ENCODE measurements around the gene PLXNA4.

PLXNA4 gene

GRCh38 chr7:132560825-132561529 is 15.3 kb downstream of the PLXNA4 start:
- no peak for DNase-seq

- no peak for DNase-seq
Observed at GRCh38 chr7:132560105-132560504, 16.2 kb downstream of the PLXNA4 start.

GRCh38 chr7:132558815-132559214 is 17.5 kb downstream of the PLXNA4 start:
- no peak for DNase-seq

- no peak for DNase-seq
Observed at GRCh38 chr7:132557489-132558044, 18.7 kb downstream of the PLXNA4 start.

GRCh38 chr7:132554446-132554845 is 21.8 kb downstream of the PLXNA4 start:
- DNase-seq, result no peak

GRCh38 chr7:132553031-132553430 is 23.2 kb downstream of the PLXNA4 start:
- DNase-seq, result no peak

GRCh38 chr7:132551886-132552285 is 24.4 kb downstream of the PLXNA4 start:
- no peak for DNase-seq

GRCh38 chr7:132551439-132551838 is 24.8 kb downstream of the PLXNA4 start:
- DNase-seq, result no peak

- DNase-seq, result no peak
Observed at GRCh38 chr7:132548489-132549078, 27.7 kb downstream of the PLXNA4 start.

GRCh38 chr7:132547821-132548220 is 28.4 kb downstream of the PLXNA4 start:
- no peak for DNase-seq

- DNase-seq, result no peak
Observed at GRCh38 chr7:132546366-132547127, 29.7 kb downstream of the PLXNA4 start.

GRCh38 chr7:132545756-132546155 is 30.5 kb downstream of the PLXNA4 start:
- no peak for DNase-seq

GRCh38 chr7:132544999-132545398 is 31.3 kb downstream of the PLXNA4 start:
- DNase-seq, result no peak

- no peak for DNase-seq
Observed at GRCh38 chr7:132544025-132544424, 32.2 kb downstream of the PLXNA4 start.

GRCh38 chr7:132542895-132543294 is 33.4 kb downstream of the PLXNA4 start:
- DNase-seq, result no peak

GRCh38 chr7:132541656-132542055 is 34.6 kb downstream of the PLXNA4 start:
- no peak for DNase-seq

GRCh38 chr7:132537456-132538145 is 38.7 kb downstream of the PLXNA4 start:
- DNase-seq, result no peak

- DNase-seq, result no peak
Observed at GRCh38 chr7:132536654-132537395, 39.4 kb downstream of the PLXNA4 start.

- DNase-seq, result no peak
Observed at GRCh38 chr7:132533916-132534315, 42.4 kb downstream of the PLXNA4 start.

- no peak for DNase-seq
Observed at GRCh38 chr7:132532281-132532680, 44.0 kb downstream of the PLXNA4 start.

- DNase-seq, result no peak
Observed at GRCh38 chr7:132531562-132531961, 44.7 kb downstream of the PLXNA4 start.

GRCh38 chr7:132528695-132529094 is 47.6 kb downstream of the PLXNA4 start:
- DNase-seq, result no peak

Data from kidney glomerular epithelial cell (primary cell).